ENCODE data around the gene MTX2. TPM values are rescaled to one million over a fixed set of nuclear protein-coding genes. Genes with fewer than 3 reads are reported as not detected.

The MTX2 gene
- total RNA-seq, 1 experiment from 2014 or later, result 30.8 TPM

DNA sequence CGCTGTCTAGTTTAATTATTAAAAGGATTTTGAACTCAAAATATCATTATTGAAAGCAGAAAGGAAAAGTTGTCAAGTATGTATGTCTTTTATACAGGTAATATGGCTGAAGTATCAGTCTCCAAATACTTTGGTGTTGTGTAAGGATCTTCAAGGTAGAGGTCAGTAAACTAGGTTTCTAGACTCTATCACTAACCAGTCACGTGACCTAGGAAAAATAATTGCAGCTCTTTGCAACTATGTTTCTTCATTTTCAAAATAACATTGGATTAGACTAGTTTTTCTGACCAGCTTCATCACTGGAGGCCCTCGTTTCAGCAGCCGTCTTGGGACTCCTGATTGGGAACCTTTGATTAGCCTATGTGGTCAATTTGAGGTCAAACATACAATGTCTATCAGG, 21.4 kb upstream of the MTX2 start:
- Histone ChIP-seq H4K20me1 (ENCODE audit: control insufficient read depth, insufficient read depth, insufficient read length) (no peaks in the 10 kb centered on the region), H3K27me3 (ENCODE audit: insufficient read depth, low read length) (no peaks in the 10 kb centered on the region), H3K23me2 (ENCODE audit: insufficient read length, low read depth, low read length, poor library complexity, severe bottlenecking) (no peaks in the 10 kb centered on the region), H2AFZ (ENCODE audit: low read length) (no peak overlapping the region), H4K8ac (replicated peaks; ENCODE audit: insufficient read length, low read depth, low read length) (no peak overlapping the region), H3T11ph (ENCODE audit: low read length) (no peak overlapping the region), H2BK5ac (ENCODE audit: insufficient read length, low read length) (no peak overlapping the region), H2BK20ac (ENCODE audit: low read depth, low read length, poor library complexity, severe bottlenecking) (no peak overlapping the region), H3K14ac (ENCODE audit: insufficient read depth, low read length) (no peak overlapping the region), H4K91ac (ENCODE audit: insufficient read length, low read depth, low read length) (no peak overlapping the region), H3K56ac (ENCODE audit: insufficient read length, low read depth, low read length) (no peak overlapping the region), H3K79me2 (ENCODE audit: insufficient read depth, low read length) (no peaks in the 10 kb centered on the region), H3K4ac (ENCODE audit: low read depth, low read length) (no peak overlapping the region), H3K79me1 (ENCODE audit: insufficient read depth, low read depth, low read length, poor library complexity, severe bottlenecking) (no peaks in the 10 kb centered on the region), H2BK15ac (ENCODE audit: low read depth, low read length) (no peak overlapping the region), H2BK12ac (ENCODE audit: insufficient read length, low read depth, low read length) (no peak overlapping the region), H3K23ac (ENCODE audit: insufficient read length, low read depth, low read length) (no peak overlapping the region), H3K9ac (ENCODE audit: extremely low read depth, insufficient read length, low read length) (no peak overlapping the region), H2BK120ac (ENCODE audit: low read depth, low read length, poor library complexity, severe bottlenecking) (no peak overlapping the region), H2AK5ac (ENCODE audit: insufficient read length, low read length) (no peak overlapping the region), H3K4me2 (ENCODE audit: insufficient read depth, insufficient read length, low read length) (no peak overlapping the region), H4K5ac (ENCODE audit: insufficient read length, low read depth, low read length) (no peak overlapping the region), H3K27ac (ENCODE audit: insufficient read length, low read depth, low read length) (no peak overlapping the region), H3K18ac (ENCODE audit: insufficient read length, low read depth, low read length) (no peak overlapping the region), H3K4me1 (ENCODE audit: insufficient read depth, low read length) (no peaks in the 10 kb centered on the region), H3K9me3 (ENCODE audit: control insufficient read depth, low read depth, low read length) (no peaks in the 10 kb centered on the region)
- DNase-seq, result no peak
- H3K4me1 Mint-ChIP-seq, result peaks cover 3% of the 10 kb centered on the region in 2 experiments; a peak in 2 of 4 replicates
- no peaks in the 10 kb centered on the region; a peak in 1 of 7 replicates for H3K36me3 Mint-ChIP-seq (ENCODE audit: insufficient read depth in 1 of 3, low read depth in 3 of 3)
- peaks cover 20% of the 10 kb centered on the region for H3K27me3 Mint-ChIP-seq (ENCODE audit: low read depth)
- WGBS (ENCODE audit: extremely low coverage, insufficient read length, low lambda C conversion rate), result no CpG with 5 or more reads among the region's 4 CpGs
- H3K4me3 Mint-ChIP-seq, result no peak overlapping the region
- H3K9me3 Mint-ChIP-seq, result no peaks in the 10 kb centered on the region; a peak in 1 of 5 replicates
- TF ChIP-seq, protein P1, sequence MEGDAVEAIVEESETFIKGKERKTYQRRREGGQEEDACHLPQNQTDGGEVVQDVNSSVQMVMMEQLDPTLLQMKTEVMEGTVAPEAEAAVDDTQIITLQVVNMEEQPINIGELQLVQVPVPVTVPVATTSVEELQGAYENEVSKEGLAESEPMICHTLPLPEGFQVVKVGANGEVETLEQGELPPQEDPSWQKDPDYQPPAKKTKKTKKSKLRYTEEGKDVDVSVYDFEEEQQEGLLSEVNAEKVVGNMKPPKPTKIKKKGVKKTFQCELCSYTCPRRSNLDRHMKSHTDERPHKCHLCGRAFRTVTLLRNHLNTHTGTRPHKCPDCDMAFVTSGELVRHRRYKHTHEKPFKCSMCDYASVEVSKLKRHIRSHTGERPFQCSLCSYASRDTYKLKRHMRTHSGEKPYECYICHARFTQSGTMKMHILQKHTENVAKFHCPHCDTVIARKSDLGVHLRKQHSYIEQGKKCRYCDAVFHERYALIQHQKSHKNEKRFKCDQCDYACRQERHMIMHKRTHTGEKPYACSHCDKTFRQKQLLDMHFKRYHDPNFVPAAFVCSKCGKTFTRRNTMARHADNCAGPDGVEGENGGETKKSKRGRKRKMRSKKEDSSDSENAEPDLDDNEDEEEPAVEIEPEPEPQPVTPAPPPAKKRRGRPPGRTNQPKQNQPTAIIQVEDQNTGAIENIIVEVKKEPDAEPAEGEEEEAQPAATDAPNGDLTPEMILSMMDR (conservative IDR thresholded peaks at IDR 0.05), result no peak
- no peak overlapping the region for H3K27ac Mint-ChIP-seq
